ENCODE measurements around the gene IGFBP5. TPM values are rescaled to one million over a fixed set of nuclear protein-coding genes. Genes with fewer than 3 reads are reported as not detected.

IGFBP5 gene
- total and polyA plus RNA-seq, 9 of the 15 experiments (the other 6 are each of a cell fraction or from before 2014, with no cell fraction given), result 0.01 to 1.9 (median 0.03) TPM; not detected in 6

- Histone ChIP-seq H3K79me2 (ENCODE audit: control insufficient read depth, insufficient read depth, low read length) (no peaks in the 10 kb centered on the region), H3K27ac (ENCODE audit: extremely low read depth, low read depth, low read length) (no peak overlapping the region), H3K9me3 (replicated peaks; ENCODE audit: control insufficient read depth, insufficient read depth, low read depth, low read length) (no peaks in the 10 kb centered on the region), H3K9me1 (ENCODE audit: control insufficient read depth, insufficient read depth, low read length) (no peaks in the 10 kb centered on the region), H3K27me3 (ENCODE audit: control insufficient read depth in 2 of 2, insufficient read depth in 2 of 2, low read length in 2 of 2) (no peaks in the 10 kb centered on the region; a peak in 1 of 5 replicates), H3K36me3 (ENCODE audit: control insufficient read depth, insufficient read depth, low read length) (no peaks in the 10 kb centered on the region), H3K4me3 (no peak overlapping the region), H2AFZ (ENCODE audit: low read depth, low read length) (no peak overlapping the region), H3K4me1 (replicated peaks in 1 of 2; ENCODE audit: control insufficient read depth in 2 of 2, insufficient read depth in 2 of 2, low read length in 2 of 2) (peaks cover 3 to 19% of the 10 kb centered on the region in 2 experiments), H4K20me1 (replicated peaks; ENCODE audit: control insufficient read depth, insufficient read depth, low read length) (no peaks in the 10 kb centered on the region), H3K9ac (ENCODE audit: insufficient read depth in 1 of 2, low read depth in 2 of 2, low read length in 2 of 2) (no peak overlapping the region), H3K4me2 (ENCODE audit: insufficient read depth, low read length) (no peak overlapping the region)
- intact Hi-C loops (cut with micrococcal nuclease) (loop anchor here (5.0 kb wide), 4 partner anchors 81 to 816 kb away; no protein-coding TSS in a partner anchor), in situ Hi-C loops (cut with MboI) (loop anchor here (10.0 to 25.0 kb wide), 2 partner anchors 288 to 1016 kb away; no protein-coding TSS in a partner anchor)
- ChIA-PET CTCF (ENCODE audit: low intra/inter-chr PET ratio) (no interaction called here), POLR2A (no interaction called here)
- no TSS peak for BruUV-seq (replicated peaks)
- DNase-seq (ENCODE audit: extremely low read depth in 1 of 4, low spot score in 3 of 4) (no peak), ATAC-seq (no peak), FAIRE-seq (no peak)
- TF ChIP-seq THRB (CRISPR knock-in tag; conservative IDR thresholded peaks at IDR 0.05), result no peak
- 100% methylated on average over 1 of the region's 1 CpG for WGBS (ENCODE audit: insufficient coverage, low coverage, missing lambda C conversion rate)
Measured at GRCh38 chr2:216696321-216696720, 972 bp upstream of the IGFBP5 start.

- no peak overlapping the region for H3K9ac ChIP-seq (ENCODE audit: insufficient read depth in 1 of 2, low read depth in 2 of 2, low read length in 2 of 2)
- TF ChIP-seq GABPB1 (CRISPR knock-in tag; IDR thresholded peaks at IDR 0.05), result no peak
- no peak for TF ChIP-seq ETV1 (tag; conservative IDR thresholded peaks at IDR 0.05; ENCODE audit: low read depth)
- no peak for TF ChIP-seq MTA2 (IDR thresholded peaks at IDR 0.05; ENCODE audit: low read depth)
- TF ChIP-seq DLX4 (CRISPR knock-in tag; IDR thresholded peaks at IDR 0.05), result no peak
- no peak for TF ChIP-seq CREB1 (IDR thresholded peaks at IDR 0.05)
- no peak for TF ChIP-seq CREB1 (CRISPR knock-in tag; IDR thresholded peaks at IDR 0.05)
- no peak for TF ChIP-seq RBM14 (IDR thresholded peaks at IDR 0.05; ENCODE audit: borderline replicate concordance, insufficient read depth, low read depth, low read length)
- TF ChIP-seq FOS (IDR thresholded peaks at IDR 0.05; ENCODE audit: extremely low read depth, insufficient read length), result no peak
- TF ChIP-seq PCBP1 (IDR thresholded peaks at IDR 0.05; ENCODE audit: low read depth, low read length, poor library complexity, severe bottlenecking), result no peak
- TF ChIP-seq SAFB (IDR thresholded peaks at IDR 0.05; ENCODE audit: borderline replicate concordance, low read depth, low read length), result no peak
- no peak for TF ChIP-seq SRSF7 (optimal IDR thresholded peaks at IDR 0.05; ENCODE audit: low read depth, low read length)
- TF ChIP-seq ZNF77 (CRISPR knock-in tag; IDR thresholded peaks at IDR 0.05), result no peak
- no peak for TF ChIP-seq JUNB (CRISPR knock-in tag; conservative IDR thresholded peaks at IDR 0.05)
- TF ChIP-seq NEUROD1 (IDR thresholded peaks at IDR 0.05; ENCODE audit: borderline replicate concordance, low read depth, low read length, partially characterized antibody), result no peak
- in situ Hi-C loops (cut with MboI) (loop anchor here (10.0 to 25.0 kb wide), 2 partner anchors 290 to 1017 kb away; no protein-coding TSS in a partner anchor), intact Hi-C loops (cut with micrococcal nuclease) (loop anchor here (5.0 kb wide), 4 partner anchors 82 to 817 kb away; no protein-coding TSS in a partner anchor)
- no peaks in the 10 kb centered on the region for H3K36me3 ChIP-seq (ENCODE audit: control insufficient read depth, insufficient read depth, low read length)
- H3K27ac ChIP-seq (ENCODE audit: extremely low read depth, low read depth, low read length), result no peak overlapping the region
- H4K20me1 ChIP-seq (replicated peaks; ENCODE audit: control insufficient read depth, insufficient read depth, low read length), result no peaks in the 10 kb centered on the region
- no TSS peak for BruUV-seq (replicated peaks)
- no peaks in the 10 kb centered on the region; a peak in 1 of 5 replicates for H3K27me3 ChIP-seq (ENCODE audit: control insufficient read depth in 2 of 2, insufficient read depth in 2 of 2, low read length in 2 of 2)
- no peaks in the 10 kb centered on the region for H3K9me1 ChIP-seq (ENCODE audit: control insufficient read depth, insufficient read depth, low read length)
- no peak overlapping the region for H2AFZ ChIP-seq (ENCODE audit: low read depth, low read length)
- ChIA-PET CTCF (ENCODE audit: low intra/inter-chr PET ratio) (no interaction called here), POLR2A (no interaction called here)
- no peak for FAIRE-seq
- no peaks in the 10 kb centered on the region for H3K79me2 ChIP-seq (ENCODE audit: control insufficient read depth, insufficient read depth, low read length)
- peaks cover 8 to 19% of the 10 kb centered on the region in 2 experiments for H3K4me1 ChIP-seq (replicated peaks in 1 of 2; ENCODE audit: control insufficient read depth in 2 of 2, insufficient read depth in 2 of 2, low read length in 2 of 2)
- no peaks in the 10 kb centered on the region for H3K9me3 ChIP-seq (replicated peaks; ENCODE audit: control insufficient read depth, insufficient read depth, low read depth, low read length)
- no peak for ATAC-seq
- H3K4me2 ChIP-seq (ENCODE audit: insufficient read depth, low read length), result no peak overlapping the region
- H3K4me3 ChIP-seq, result no peak overlapping the region
- no peak for DNase-seq (ENCODE audit: extremely low read depth in 1 of 4, low spot score in 3 of 4)
- WGBS (ENCODE audit: insufficient coverage, low coverage, missing lambda C conversion rate), result 70% methylated on average over 9 of the region's 10 CpGs
Measured at GRCh38 chr2:216694826-216695217, 527 bp downstream of the IGFBP5 start.

All from K562 (cell line).